Gastroesophageal sphincter (tissue), 4 donors: ENCODE data around the gene RNF152. TPM values are rescaled to one million over a fixed set of nuclear protein-coding genes. Genes with fewer than 3 reads are reported as not detected.

Experiments used
- ATAC-seq: fragments of 150-250 bp; one replicate; pipeline ENCODE4 v1.9.1; 2016; ENCODE audit warnings: mild to moderate bottlenecking, moderate library complexity
- H3K27ac ChIP-seq, 4 donors: fragments of 200-600 bp; sonication (generic) in 3 of 4; 1 replicate in 3 of 4; 2 replicates in 1 of 4; pipeline ENCODE4 v1.5.1; 2016 to 2019
- H3K27me3 ChIP-seq: fragments of 200-600 bp; sonication (generic); one replicate; pipeline ENCODE4 v1.5.1; 2019
- H3K36me3 ChIP-seq, 2 donors: fragments of 200-600 bp; sonication (generic); one replicate each; pipeline ENCODE4 v1.5.1; 2019; ENCODE audit warnings: control low read depth in 1 of 2
- H3K4me1 ChIP-seq, 3 donors: fragments of 200-600 bp; sonication (generic); 1 replicate in 2 of 3; 2 replicates in 1 of 3; pipeline ENCODE4 v1.5.1; 2016 to 2019; ENCODE audit warnings: control low read depth in 2 of 3
- H3K4me3 ChIP-seq, 2 donors: fragments of 200-600 bp; sonication (generic); one replicate each; pipeline ENCODE4 v1.5.1; 2019; ENCODE audit warnings: mild to moderate bottlenecking in 1 of 2, moderate library complexity in 1 of 2
- H3K9me3 ChIP-seq, 3 donors: fragments of 200-600 bp; sonication (generic); one replicate each; pipeline ENCODE4 v1.5.1; 2017 to 2019; ENCODE audit warnings: control low read depth in 2 of 3
- EP300 ChIP-seq: sonication (generic); formaldehyde crosslinking; IDR thresholded peaks from one replicate; pipeline ENCODE4 v1.6.1; 2017; ENCODE audit warnings: antibody characterized with exemption, mild to moderate bottlenecking
- POLR2A ChIP-seq, 2 donors: fragments of 450-650 bp; IDR thresholded peaks; one replicate each; pipeline ENCODE4 v1.6.1; 2017; ENCODE audit warnings: antibody characterized with exemption in 2 of 2, mild to moderate bottlenecking in 2 of 2, moderate library complexity in 1 of 2
- POLR2AphosphoS5 ChIP-seq: sonication (generic); formaldehyde crosslinking; IDR thresholded peaks from one replicate; pipeline ENCODE4 v1.6.1; 2017; ENCODE audit warnings: antibody characterized with exemption
- WGBS, 2 donors: methylation state at CpG; one replicate each; pipeline ENCODE4 v1.1.5; 2018; ENCODE audit warnings: low coverage in 1 of 2; 5-methylcytosine and 5-hydroxymethylcytosine counted together
- total RNA-seq, 4 donors: library from RNA; depleted of rRNA; stranded (reverse); fragments of >200 nt; gene quantifications; one replicate each; pipeline ENCODE4 v1.1.0, GENCODE V29; 2016
- TF ChIP-seq, protein P1 (sequence below), 4 experiments: fragments of 200-600 bp in 2 of 4; fragments of 450-650 bp in 2 of 4; sonication (generic) in 1 of 4; IDR thresholded peaks; one replicate each; pipeline ENCODE4 v1.5.1; 2017 to 2019; ENCODE audit warnings: antibody characterized with exemption in 4 of 4, mild to moderate bottlenecking in 2 of 4, moderate library complexity in 2 of 4

The RNF152 gene
- total RNA-seq, 4 donors from 2014 or later: 9.0 to 11.2 (median 10.1) TPM

GRCh38 chr18:61831071-61831470 is 61.7 kb downstream of the RNF152 start:
- Histone ChIP-seq H3K36me3 (no peaks in the 10 kb centered on the region), H3K27me3 (no peaks in the 10 kb centered on the region), H3K9me3 (no peaks in the 10 kb centered on the region), H3K4me3 (no peak overlapping the region), H3K4me1 (no peaks in the 10 kb centered on the region), H3K27ac (no peak overlapping the region)
- no peak for TF ChIP-seq EP300
- no peak for TF ChIP-seq POLR2A (IDR thresholded peaks at IDR 0.05)
- TF ChIP-seq, protein P1, sequence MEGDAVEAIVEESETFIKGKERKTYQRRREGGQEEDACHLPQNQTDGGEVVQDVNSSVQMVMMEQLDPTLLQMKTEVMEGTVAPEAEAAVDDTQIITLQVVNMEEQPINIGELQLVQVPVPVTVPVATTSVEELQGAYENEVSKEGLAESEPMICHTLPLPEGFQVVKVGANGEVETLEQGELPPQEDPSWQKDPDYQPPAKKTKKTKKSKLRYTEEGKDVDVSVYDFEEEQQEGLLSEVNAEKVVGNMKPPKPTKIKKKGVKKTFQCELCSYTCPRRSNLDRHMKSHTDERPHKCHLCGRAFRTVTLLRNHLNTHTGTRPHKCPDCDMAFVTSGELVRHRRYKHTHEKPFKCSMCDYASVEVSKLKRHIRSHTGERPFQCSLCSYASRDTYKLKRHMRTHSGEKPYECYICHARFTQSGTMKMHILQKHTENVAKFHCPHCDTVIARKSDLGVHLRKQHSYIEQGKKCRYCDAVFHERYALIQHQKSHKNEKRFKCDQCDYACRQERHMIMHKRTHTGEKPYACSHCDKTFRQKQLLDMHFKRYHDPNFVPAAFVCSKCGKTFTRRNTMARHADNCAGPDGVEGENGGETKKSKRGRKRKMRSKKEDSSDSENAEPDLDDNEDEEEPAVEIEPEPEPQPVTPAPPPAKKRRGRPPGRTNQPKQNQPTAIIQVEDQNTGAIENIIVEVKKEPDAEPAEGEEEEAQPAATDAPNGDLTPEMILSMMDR (IDR thresholded peaks at IDR 0.05): no peak
- TF ChIP-seq POLR2AphosphoS5: no peak
- 27 to 33% methylated on average over 6 of the region's 6 CpGs for WGBS, 2 donors
- no peak for ATAC-seq

GRCh38 chr18:61829108-61829507 is 63.7 kb downstream of the RNF152 start:
- H3K27me3 ChIP-seq: no peaks in the 10 kb centered on the region
- H3K9me3 ChIP-seq: no peaks in the 10 kb centered on the region
- H3K27ac ChIP-seq: no peak overlapping the region
- 87% methylated on average over 6 of the region's 7 CpGs; no CpG with 5 or more reads in 1 of the 2 donors for WGBS, 2 donors
- TF ChIP-seq, protein P1 (IDR thresholded peaks at IDR 0.05): no peak
- no peak for TF ChIP-seq POLR2A (IDR thresholded peaks at IDR 0.05)
- TF ChIP-seq POLR2AphosphoS5: no peak
- no peak for TF ChIP-seq EP300
- no peaks in the 10 kb centered on the region for H3K36me3 ChIP-seq
- no peak overlapping the region for H3K4me3 ChIP-seq
- no peak for ATAC-seq
- no peaks in the 10 kb centered on the region for H3K4me1 ChIP-seq

- no peaks in the 10 kb centered on the region for H3K9me3 ChIP-seq
- TF ChIP-seq POLR2AphosphoS5 (no peak), EP300 (no peak), POLR2A (IDR thresholded peaks at IDR 0.05) (no peak)
- TF ChIP-seq, protein P1 (IDR thresholded peaks at IDR 0.05): no peak
- no peaks in the 10 kb centered on the region for H3K36me3 ChIP-seq
- no peak for ATAC-seq
- H3K4me1 ChIP-seq: no peaks in the 10 kb centered on the region
- no peaks in the 10 kb centered on the region for H3K27me3 ChIP-seq
- H3K4me3 ChIP-seq: no peak overlapping the region
- no peak overlapping the region for H3K27ac ChIP-seq
- WGBS, 2 donors: 61 to 68% methylated on average over 3 of the region's 3 CpGs
Observed at GRCh38 chr18:61827591-61827990, 65.2 kb downstream of the RNF152 start.

DNA sequence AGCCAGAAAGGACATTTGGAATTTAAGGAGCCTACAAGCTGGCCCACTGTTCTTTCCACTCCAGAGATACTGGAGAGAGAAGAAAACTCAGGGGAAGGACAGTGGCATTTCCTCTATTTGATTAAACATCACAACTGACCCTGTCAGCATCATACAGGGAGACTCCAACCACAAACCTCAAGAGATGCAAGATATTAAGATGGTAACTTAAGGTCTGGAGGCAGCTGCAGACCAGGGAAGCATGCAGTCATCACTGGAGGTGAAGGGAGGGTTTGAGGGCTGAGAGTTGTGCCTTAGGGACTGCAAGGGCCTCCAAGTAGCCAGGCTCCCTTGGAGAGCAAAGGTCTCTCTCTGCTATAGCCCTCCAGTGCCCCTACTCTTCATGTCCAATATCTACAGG is 67.4 kb downstream of the RNF152 start:
- Histone ChIP-seq H3K36me3 (no peaks in the 10 kb centered on the region), H3K27ac (no peak overlapping the region), H3K4me3 (no peak overlapping the region), H3K27me3 (no peaks in the 10 kb centered on the region), H3K4me1 (no peaks in the 10 kb centered on the region), H3K9me3 (no peaks in the 10 kb centered on the region)
- TF ChIP-seq, protein P1 (IDR thresholded peaks at IDR 0.05): no peak
- no peak for TF ChIP-seq EP300
- TF ChIP-seq POLR2A (IDR thresholded peaks at IDR 0.05): no peak
- no peak for TF ChIP-seq POLR2AphosphoS5
- ATAC-seq: no peak

DNA sequence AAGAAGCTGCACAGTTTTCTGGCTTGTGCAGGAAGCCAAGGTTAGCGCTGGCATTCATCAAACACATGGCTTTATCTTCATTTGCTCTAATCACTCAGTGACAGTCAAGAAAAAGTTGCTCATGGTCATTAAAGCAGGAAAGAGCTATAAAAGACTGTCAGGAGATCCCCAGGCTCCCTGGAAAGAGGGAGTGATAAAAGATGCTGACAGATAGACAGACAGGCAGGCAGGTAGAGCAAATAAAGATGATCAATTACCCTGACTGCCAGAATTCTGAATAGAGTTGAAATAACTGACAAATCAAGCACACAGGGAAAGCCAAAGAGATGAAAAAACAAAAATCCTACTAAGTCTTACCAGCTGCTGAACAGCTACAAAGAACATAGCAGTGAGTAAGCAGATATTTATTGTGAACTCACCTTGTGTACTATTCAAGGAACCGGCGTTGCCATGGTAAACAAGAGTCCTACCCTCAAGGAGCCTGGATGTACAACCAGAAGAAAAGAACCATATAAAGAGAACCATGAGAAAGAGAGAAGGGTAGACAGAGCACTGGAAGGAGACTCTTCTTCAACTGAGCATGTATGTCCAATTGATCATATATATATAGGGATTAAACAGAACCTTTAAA is 68.0 kb downstream of the RNF152 start:
- no peaks in the 10 kb centered on the region for H3K27me3 ChIP-seq
- TF ChIP-seq EP300 (no peak), POLR2AphosphoS5 (no peak), POLR2A (IDR thresholded peaks at IDR 0.05) (no peak)
- TF ChIP-seq, protein P1 (IDR thresholded peaks at IDR 0.05): no peak
- 78% methylated on average over 3 of the region's 3 CpGs; no CpG with 5 or more reads in 1 of the 2 donors for WGBS, 2 donors

More for the DNA sequence above, 68.0 kb downstream of the RNF152 start:
- ATAC-seq: no peak
- no peak overlapping the region for H3K27ac ChIP-seq
- H3K36me3 ChIP-seq: no peaks in the 10 kb centered on the region
- no peak overlapping the region for H3K4me3 ChIP-seq
- no peaks in the 10 kb centered on the region for H3K4me1 ChIP-seq
- H3K9me3 ChIP-seq: no peaks in the 10 kb centered on the region
